Right lobe of liver (tissue), 4 donors: ENCODE data around the gene CCDC81.

ENCODE experiments used
- POLR2A ChIP-seq: fragments of 450-650 bp; IDR thresholded peaks from one replicate; pipeline ENCODE4 v1.6.1; 2017; ENCODE audit warnings: antibody characterized with exemption, mild to moderate bottlenecking
- TF ChIP-seq, protein P1 (sequence below), 4 donors: fragments of 200-600 bp in 3 of 4; fragments of 450-650 bp in 1 of 4; IDR thresholded peaks; one replicate each; pipeline versions ENCODE4 v1.5.1 to v1.8.0; 2016 to 2022; ENCODE audit warnings: antibody characterized with exemption in 4 of 4, mild to moderate bottlenecking in 2 of 4
- donor health status: DM: no; HTN: no; CAD: no.
- donor health status: DM: no; HTN: no; CAD: no.
- donor health status: DM: no; HTN: yes; CAD: no.

DNA sequence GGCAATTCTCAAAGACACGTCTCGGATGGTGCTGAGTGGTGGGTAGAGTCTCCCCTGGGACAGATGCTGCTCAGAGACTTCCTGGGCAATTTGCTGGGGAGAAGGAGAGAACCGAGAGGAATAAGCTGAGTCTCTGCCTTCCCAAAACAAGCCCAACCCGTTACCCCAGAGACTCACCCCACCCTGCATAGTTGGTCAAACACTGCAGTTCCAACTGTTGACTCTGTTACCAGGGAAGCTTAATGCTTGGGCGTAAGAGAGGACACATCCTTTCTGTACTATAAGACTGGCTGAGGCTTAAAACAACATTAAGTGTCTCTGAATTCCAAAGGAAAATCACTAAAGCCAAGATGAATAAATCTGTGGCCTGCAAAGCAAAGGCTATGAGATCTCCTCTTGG lies 68.1 kb downstream of the CCDC81 start:
- TF ChIP-seq, protein P1, sequence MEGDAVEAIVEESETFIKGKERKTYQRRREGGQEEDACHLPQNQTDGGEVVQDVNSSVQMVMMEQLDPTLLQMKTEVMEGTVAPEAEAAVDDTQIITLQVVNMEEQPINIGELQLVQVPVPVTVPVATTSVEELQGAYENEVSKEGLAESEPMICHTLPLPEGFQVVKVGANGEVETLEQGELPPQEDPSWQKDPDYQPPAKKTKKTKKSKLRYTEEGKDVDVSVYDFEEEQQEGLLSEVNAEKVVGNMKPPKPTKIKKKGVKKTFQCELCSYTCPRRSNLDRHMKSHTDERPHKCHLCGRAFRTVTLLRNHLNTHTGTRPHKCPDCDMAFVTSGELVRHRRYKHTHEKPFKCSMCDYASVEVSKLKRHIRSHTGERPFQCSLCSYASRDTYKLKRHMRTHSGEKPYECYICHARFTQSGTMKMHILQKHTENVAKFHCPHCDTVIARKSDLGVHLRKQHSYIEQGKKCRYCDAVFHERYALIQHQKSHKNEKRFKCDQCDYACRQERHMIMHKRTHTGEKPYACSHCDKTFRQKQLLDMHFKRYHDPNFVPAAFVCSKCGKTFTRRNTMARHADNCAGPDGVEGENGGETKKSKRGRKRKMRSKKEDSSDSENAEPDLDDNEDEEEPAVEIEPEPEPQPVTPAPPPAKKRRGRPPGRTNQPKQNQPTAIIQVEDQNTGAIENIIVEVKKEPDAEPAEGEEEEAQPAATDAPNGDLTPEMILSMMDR (IDR thresholded peaks at IDR 0.05) = no peak
- no peak for TF ChIP-seq POLR2A
